OCI-LY1 (cell line): ENCODE data around the gene ENPEP.

Experiments
- EZH2 ChIP-seq: fragments of 200-600 bp; sonication (generic), shearing (Covaris generic); IDR thresholded peaks from 2 replicates; pipeline ENCODE4 v1.8.0; 2017; ENCODE audit warnings: borderline replicate concordance, mixed run types, mild to moderate bottlenecking, antibody characterized with exemption, low read length, moderate library complexity, mixed read lengths
- TF ChIP-seq, protein P1 (sequence below): fragments of 200-600 bp; sonication (generic), shearing (Covaris generic); IDR thresholded peaks from 2 replicates; pipeline ENCODE4 v1.5.1; 2017; ENCODE audit warnings: mild to moderate bottlenecking, antibody characterized with exemption, low read length, moderate library complexity, mixed read lengths

DNA sequence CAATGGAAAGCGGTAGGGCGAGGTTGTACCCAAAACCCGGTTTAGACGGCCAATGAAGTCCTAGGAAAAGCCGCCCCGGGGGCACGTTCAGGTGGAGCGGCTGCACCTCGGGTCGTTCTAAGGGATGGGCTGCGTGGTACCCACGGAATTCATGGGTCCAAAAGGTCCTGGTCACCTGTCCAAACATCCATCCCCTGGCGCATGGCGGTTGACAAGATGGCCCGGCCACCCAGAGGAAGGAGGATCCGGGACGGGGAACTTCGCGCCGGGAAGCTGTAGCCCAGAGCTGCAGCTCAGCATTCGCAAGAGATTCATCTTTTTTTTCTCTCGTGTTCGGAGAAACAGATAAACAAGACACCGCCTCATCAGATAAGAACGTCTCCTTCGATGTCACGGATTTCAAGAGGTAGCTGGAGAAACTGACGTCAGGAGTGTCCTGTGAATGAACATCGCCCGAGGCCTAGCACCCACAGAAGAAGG lies 136.1 kb downstream of the ENPEP start:
- TF ChIP-seq, protein P1, sequence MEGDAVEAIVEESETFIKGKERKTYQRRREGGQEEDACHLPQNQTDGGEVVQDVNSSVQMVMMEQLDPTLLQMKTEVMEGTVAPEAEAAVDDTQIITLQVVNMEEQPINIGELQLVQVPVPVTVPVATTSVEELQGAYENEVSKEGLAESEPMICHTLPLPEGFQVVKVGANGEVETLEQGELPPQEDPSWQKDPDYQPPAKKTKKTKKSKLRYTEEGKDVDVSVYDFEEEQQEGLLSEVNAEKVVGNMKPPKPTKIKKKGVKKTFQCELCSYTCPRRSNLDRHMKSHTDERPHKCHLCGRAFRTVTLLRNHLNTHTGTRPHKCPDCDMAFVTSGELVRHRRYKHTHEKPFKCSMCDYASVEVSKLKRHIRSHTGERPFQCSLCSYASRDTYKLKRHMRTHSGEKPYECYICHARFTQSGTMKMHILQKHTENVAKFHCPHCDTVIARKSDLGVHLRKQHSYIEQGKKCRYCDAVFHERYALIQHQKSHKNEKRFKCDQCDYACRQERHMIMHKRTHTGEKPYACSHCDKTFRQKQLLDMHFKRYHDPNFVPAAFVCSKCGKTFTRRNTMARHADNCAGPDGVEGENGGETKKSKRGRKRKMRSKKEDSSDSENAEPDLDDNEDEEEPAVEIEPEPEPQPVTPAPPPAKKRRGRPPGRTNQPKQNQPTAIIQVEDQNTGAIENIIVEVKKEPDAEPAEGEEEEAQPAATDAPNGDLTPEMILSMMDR, result no peak
- no peak for TF ChIP-seq EZH2
